Neutrophil (primary cell): Measurements from ENCODE around the gene MUL1.

Experiments used
- H3K27ac ChIP-seq: fragments of 200-600 bp; sonication (generic); 2 replicates; pipeline ENCODE4 v1.5.1; 2016; ENCODE audit warnings: mild to moderate bottlenecking, moderate library complexity
- H3K27me3 ChIP-seq: fragments of 200-600 bp; sonication (generic); 2 replicates; pipeline ENCODE4 v1.6.0; 2016; ENCODE audit warnings: mild to moderate bottlenecking
- H3K36me3 ChIP-seq: fragments of 200-600 bp; sonication (generic); 2 replicates; pipeline ENCODE4 v1.5.1; 2017
- H3K4me1 ChIP-seq, 2 experiments: fragments of 200-600 bp in 1 of 2; sonication (generic) in 1 of 2; 1 replicate in 1 of 2; 2 replicates in 1 of 2; pipeline versions ENCODE4 v1.5.1 to v1.6.1; 2013 to 2016; ENCODE audit warnings: low read depth in 1 of 2, low read length in 1 of 2, mild to moderate bottlenecking in 1 of 2, moderate library complexity in 1 of 2; ENCODE audit not compliant: control insufficient read depth in 1 of 2, insufficient read depth in 1 of 2
- H3K4me3 ChIP-seq, 2 experiments: fragments of 200-600 bp in 1 of 2; sonication (generic) in 1 of 2; 1 replicate in 1 of 2; 2 replicates in 1 of 2; pipeline ENCODE4 v1.5.1; 2013 to 2016; ENCODE audit warnings: low read depth in 1 of 2, low read length in 1 of 2, mild to moderate bottlenecking in 1 of 2, moderate library complexity in 1 of 2
- H3K9me3 ChIP-seq: fragments of 200-600 bp; sonication (generic); 2 replicates; pipeline ENCODE4 v1.5.1; 2016
- CTCF ChIP-seq: fragments of 200-600 bp; sonication (generic); IDR thresholded peaks from 2 replicates; pipeline ENCODE4 v1.5.1; 2016; ENCODE audit warnings: antibody characterized with exemption

Gene MUL1

DNA sequence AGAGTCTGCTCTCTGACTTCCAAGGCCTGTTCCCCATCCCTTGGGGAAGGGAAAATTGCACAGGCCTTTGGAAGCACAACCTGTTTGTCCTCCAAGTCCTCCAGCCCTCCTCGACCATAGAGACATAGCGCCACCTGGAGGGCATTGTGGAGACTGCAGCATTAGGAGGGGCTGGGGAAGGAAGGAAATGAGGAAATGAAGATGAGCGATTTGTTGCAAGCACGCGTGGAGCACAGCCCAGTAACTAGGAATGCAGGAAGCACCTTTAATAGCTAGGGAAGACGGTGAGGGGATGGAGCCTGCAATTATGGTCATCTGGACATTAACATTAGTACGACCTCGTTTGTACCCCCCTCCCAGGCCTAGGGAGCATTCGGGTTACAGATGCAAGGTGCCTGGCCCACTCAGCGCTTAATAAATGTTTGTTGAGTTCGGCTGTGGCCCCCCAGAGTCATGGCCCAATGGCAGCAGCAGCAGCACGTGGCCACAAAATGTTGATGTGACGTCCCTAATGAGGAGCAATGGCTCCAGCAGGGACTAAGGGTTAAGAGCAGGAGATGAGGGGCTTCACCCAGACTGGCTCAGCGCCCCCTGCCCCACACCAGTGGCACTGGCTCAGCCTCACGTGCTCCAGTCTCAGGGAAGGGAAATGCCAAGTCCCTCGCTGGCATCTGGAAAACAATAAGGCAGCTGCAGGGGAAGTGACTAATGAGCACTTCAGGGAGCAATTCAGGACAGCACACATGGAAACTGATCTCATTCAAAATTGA, 13.9 kb downstream of the MUL1 start:
- Histone ChIP-seq H3K4me1 (peaks cover 14 to 15% of the 10 kb centered on the region in 2 experiments), H3K27me3 (peaks cover 65% of the 10 kb centered on the region), H3K4me3 (no peak overlapping the region), H3K36me3 (peaks cover 22% of the 10 kb centered on the region), H3K27ac (no peak overlapping the region), H3K9me3 (no peaks in the 10 kb centered on the region)
- TF ChIP-seq CTCF: peak; percentile 92

DNA sequence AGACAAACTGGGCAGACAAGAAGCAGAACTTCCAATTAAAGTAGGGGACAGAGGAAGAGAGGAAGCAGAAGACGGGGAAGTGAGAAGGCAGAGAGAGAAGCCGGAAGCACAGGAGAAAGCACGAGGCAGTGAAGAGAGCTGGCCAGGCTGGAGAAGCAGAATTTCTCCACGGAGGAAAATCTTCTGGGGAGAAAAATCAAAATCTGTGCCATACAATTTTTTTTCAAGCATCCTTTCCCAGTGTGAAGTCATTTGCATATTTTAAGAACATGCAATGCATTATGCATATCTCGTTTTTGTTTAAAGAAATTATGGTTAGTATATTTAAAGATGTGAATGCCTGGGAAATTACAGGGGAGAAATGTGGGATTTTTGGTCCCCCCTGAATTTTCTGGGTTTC, 14.6 kb downstream of the MUL1 start:
- no peak for TF ChIP-seq CTCF
- Histone ChIP-seq H3K36me3 (peaks cover 15% of the 10 kb centered on the region), H3K4me1 (peaks cover 14 to 15% of the 10 kb centered on the region in 2 experiments), H3K4me3 (no peak overlapping the region), H3K27ac (no peak overlapping the region), H3K27me3 (peaks cover 72% of the 10 kb centered on the region), H3K9me3 (no peaks in the 10 kb centered on the region)

- Histone ChIP-seq H3K4me1 (peaks cover 14 to 15% of the 10 kb centered on the region in 2 experiments), H3K4me3 (no peak overlapping the region), H3K36me3 (peaks cover 9% of the 10 kb centered on the region), H3K27ac (no peak overlapping the region), H3K9me3 (no peaks in the 10 kb centered on the region), H3K27me3 (peaks cover 78% of the 10 kb centered on the region)
- no peak for TF ChIP-seq CTCF
These were observed 15.2 kb downstream of the MUL1 start for GRCh38 chr1:20492751-20493150.

DNA sequence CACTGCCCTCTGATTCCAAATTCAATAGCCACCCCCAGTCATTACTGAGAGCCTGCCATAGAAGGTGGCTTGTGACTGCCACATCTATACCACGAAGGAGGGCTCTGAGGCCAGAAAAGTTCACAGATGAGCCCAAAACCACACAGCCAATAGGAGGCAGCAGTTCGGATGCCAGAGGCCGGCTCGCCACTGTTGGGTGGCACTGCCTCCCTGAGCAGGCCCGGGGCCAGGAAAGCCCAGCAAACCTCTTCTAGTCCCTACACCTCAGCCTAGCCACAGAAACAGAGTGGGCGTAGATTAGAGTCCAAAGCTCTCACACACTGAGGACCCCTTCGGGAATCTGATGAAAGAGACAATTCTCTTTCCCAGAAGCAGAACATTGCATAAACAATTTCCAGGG, 16.1 kb downstream of the MUL1 start:
- peaks cover 14 to 15% of the 10 kb centered on the region in 2 experiments for H3K4me1 ChIP-seq
- H3K27ac ChIP-seq: no peak overlapping the region
- no peaks in the 10 kb centered on the region for H3K9me3 ChIP-seq
- peaks cover 87% of the 10 kb centered on the region for H3K27me3 ChIP-seq
- TF ChIP-seq CTCF: no peak
- peaks cover under 1% of the 10 kb centered on the region for H3K36me3 ChIP-seq
- no peak overlapping the region for H3K4me3 ChIP-seq

DNA sequence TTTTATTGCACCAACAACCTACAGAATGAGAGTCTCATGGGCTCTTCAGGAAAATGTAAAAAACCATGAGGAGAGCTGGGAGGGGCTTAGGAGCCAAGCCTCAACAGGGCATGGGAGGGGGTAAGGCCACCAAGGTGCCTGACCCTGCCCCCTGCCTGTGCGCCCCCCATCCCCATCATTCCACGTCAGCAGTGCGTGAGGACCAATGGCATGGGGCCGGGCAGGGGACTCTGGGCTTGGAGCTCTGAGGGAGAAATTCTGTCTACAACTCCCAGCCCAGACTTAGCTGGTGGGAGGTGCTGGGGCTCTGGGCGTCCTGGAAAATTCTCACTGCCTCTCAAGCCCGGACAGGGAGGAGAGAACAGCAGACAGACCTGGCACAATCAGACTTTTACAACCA, 16.8 kb downstream of the MUL1 start:
- no peaks in the 10 kb centered on the region for H3K36me3 ChIP-seq
- peaks cover 15 to 18% of the 10 kb centered on the region in 2 experiments for H3K4me1 ChIP-seq
- H3K4me3 ChIP-seq: no peak overlapping the region
- no peak overlapping the region for H3K27ac ChIP-seq
- TF ChIP-seq CTCF: no peak
- no peaks in the 10 kb centered on the region for H3K9me3 ChIP-seq
- H3K27me3 ChIP-seq: peaks cover 94% of the 10 kb centered on the region
